ENCODE measurements around the gene CABLES2. TPM values are rescaled to one million over a fixed set of nuclear protein-coding genes. Genes with fewer than 3 reads are reported as not detected.
A peak's percentile ranks its signal among the peaks of the same experiment; 100 is the strongest.

Gene CABLES2
- total RNA-seq, 2 donors from 2014 or later, result 4.5 to 5.6 TPM

DNA sequence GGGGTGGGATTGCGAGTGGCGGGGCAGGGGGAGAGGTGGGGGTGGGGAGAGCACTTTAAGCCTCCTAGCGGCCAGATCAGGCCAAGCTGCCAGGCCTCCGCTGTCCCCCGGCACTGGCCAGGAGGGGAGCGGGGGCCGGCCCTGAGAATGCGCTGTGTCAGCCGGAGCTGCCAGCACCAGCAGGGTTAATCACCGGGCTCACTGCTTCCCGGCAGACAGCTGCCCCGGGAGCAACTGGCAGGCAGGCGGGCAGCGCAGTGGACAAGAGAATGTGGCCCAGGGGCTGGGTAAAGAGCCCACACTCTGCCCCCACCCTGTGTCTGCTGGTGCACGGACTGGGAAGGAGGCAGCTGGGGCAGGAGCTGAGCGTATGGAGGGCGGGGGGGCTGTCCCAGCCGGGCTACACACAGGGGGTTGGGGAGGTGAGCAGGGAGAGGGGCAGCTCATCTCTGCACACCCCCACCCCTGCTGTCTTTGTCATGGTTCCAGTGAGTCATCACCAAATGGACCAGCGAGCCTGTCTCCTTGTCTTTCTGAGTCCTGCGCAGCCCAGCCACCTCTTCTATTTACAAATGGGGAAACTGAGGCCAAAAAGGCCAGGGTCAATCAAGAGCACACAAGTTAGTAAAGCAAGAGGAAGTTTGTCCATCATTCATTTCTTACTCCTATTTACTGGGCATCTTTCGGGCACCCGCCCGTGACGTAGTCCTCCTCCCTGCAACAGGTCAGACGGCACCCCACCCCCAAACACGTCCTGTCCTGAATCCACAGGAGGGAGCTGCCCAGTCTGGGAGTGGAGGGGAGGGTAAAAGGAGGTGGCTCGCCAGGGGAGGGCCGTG is 37.9 kb downstream of the CABLES2 start:
- Mint-ChIP-seq H3K27ac (no peak overlapping the region), H3K27me3 (peaks cover 34% of the 10 kb centered on the region), H3K4me3 (no peak overlapping the region), H3K4me1 (peaks cover 11% of the 10 kb centered on the region), H3K36me3 (ENCODE audit: low read depth) (peaks cover 4% of the 10 kb centered on the region)
- no peak for DNase-seq
- ATAC-seq, result no peak
- no peaks in the 10 kb centered on the region for H3K9me3 ChIP-seq (ENCODE audit: control insufficient read depth, low read length, poor library complexity, severe bottlenecking)

DNA sequence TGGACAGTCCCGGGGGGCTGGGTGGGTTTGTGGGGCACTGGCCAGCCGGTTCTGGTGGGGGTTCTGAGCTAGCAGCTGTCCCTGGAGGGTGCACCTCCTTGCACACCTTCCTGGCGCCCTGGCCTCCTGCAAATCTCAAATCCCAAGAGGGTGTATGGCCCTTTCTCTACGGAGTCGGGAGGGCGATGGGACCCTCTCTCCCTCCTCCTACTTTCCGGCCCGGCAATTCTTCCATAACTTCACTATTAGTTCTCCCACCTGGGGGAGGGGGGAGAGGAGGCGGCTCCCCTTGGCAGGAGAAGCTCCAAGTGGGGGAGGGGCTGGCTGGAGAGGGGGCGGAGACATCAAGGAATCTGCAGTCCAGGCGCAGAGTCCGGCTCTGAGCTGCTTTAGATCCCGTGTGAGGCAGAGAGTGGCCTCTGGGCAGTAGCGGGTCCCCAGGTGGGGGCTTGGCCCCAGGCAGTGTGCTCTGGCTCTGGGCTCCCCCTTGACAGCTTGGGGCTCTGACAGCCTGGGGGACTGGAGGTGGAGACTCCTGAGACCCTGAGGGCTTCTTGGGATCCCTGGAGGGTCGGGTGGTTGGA is 38.6 kb downstream of the CABLES2 start:
- H3K36me3 Mint-ChIP-seq (ENCODE audit: low read depth), result peaks cover 4% of the 10 kb centered on the region
- no peak overlapping the region for H3K27ac Mint-ChIP-seq
- ATAC-seq (no peak), DNase-seq (no peak)
- peaks cover 34% of the 10 kb centered on the region for H3K27me3 Mint-ChIP-seq
- peak overlapping the region; percentile 87 for H3K4me3 Mint-ChIP-seq
- H3K4me1 Mint-ChIP-seq, result peaks cover 11% of the 10 kb centered on the region
- H3K9me3 ChIP-seq (ENCODE audit: control insufficient read depth, low read length, poor library complexity, severe bottlenecking), result no peaks in the 10 kb centered on the region

DNA sequence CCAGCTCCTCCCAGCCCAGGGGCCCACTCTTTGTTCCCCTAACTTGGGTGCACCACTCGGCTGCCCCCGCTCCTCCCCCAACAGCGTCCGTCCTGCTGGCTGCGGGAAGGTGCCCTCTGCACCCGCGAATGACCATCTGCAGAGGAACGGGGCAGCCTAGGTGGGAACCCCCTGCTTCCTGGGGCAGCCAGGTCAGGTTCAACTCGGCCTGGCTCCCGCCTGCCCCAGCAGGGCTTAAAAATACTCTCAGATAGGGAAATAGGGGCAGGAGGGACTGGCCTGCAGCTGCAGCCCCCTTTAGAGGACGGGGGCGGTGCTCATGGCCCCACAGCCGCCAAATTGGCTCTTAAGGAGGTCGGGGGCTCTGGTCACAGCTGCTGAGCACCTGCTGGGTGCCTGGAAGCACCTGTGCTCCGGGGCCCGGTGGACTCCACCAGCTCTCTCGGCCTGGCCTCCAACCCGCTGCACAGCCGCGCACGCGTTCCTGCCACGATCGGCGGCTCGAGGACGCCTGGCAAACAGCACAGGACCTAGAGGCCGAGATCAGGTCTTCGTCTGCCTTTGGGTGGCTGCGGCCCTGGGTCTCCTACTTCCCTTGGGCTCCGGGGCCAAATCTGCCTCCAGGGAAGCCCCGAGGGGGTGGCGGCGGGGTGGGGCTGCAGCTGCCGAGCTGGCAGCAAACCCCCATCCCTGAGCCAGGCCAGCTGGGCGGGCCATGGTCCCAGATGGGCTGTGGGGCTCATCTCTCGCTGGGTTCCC is 39.3 kb downstream of the CABLES2 start:
- ATAC-seq (peak; percentile 24), DNase-seq (no peak)
- Mint-ChIP-seq H3K4me1 (peaks cover 7% of the 10 kb centered on the region), H3K4me3 (peak overlapping the region; percentile 87), H3K27me3 (peaks cover 30% of the 10 kb centered on the region), H3K27ac (no peak overlapping the region), H3K36me3 (ENCODE audit: low read depth) (peaks cover under 1% of the 10 kb centered on the region)
- no peaks in the 10 kb centered on the region for H3K9me3 ChIP-seq (ENCODE audit: control insufficient read depth, low read length, poor library complexity, severe bottlenecking)

DNA sequence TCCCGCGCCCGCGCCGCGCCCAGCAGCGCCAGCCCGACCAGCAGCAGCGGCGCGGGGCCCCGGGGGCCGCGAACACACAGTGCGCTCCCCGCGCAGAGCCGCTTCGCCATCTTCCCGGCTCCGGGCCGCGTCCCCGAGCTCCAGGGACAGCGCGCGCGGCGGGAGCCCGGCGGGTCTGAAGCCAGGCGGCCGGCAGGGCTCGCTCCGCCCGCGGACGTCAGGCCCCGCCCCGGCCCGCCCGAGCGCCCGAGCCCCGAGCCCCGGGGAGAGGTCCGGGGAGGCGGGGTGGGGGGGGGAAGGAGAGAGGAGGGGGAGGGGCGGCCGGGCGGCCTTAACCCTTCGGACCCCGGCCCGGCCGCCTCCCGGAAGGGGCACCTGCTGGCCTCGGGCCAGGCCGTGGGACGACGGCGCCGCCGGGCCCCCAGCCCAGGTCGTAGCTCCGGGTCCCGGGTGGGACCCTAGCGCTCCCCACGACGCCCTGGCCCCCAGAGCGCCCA is 39.9 kb downstream of the CABLES2 start, which contains the start of gene LAMA5:
TSS of gene LAMA5 (minus strand) at position 177 of the 497 bp plus-strand sequence. CDS start at position 110, 67 bp downstream.
- DNase-seq, result no peak
- peak; percentile 34 for ATAC-seq
- H3K4me3 Mint-ChIP-seq, result peak within 1 kb of the TSS; percentile 87

DNA sequence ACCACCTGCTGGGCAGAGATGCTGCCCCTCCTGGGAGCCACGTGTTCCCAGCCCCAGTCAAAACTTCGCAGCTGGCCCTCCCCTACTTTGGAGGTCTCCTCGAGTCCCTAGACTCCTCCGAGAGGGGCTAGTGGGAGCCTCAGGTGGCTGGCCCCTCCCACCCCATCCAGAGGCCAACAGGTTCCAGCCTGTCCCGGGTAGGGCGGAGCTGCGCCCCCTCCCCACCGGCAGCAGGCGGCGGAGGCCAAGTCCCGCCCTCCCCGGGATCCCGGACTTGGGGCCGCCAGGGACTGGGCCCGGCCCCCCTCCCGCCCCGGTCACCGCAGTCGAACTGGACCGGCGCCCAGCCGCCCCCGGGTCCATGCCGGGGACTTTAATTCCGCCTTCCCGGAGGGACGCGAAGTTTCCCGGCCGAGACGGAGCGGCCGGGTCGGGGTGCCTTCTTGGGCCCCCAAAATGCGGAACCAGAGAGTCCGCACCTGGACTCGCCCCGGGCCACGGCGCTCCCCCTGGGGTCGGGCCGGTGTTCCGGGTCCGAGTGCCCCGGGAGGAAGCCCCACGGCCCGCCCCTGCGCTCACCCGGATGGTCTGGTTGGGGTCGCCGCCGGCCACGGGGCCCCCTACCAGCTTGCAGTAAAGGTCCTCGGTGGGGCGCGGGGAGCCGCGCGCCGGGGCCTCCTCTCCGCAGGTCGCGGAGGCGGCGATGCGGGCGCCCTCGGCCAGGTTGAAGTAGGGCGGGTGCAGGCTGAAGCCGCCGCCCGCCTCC is 40.5 kb downstream of the CABLES2 start:
- H3K4me3 Mint-ChIP-seq, result peak overlapping the region; percentile 47
- ATAC-seq, result no peak

More for the DNA sequence above, 39.9 kb downstream of the CABLES2 start, which contains the start of gene LAMA5:
- H3K27me3 Mint-ChIP-seq, result peaks cover 32% of the 10 kb centered on the region
- H3K27ac Mint-ChIP-seq, result no peak within 1 kb of the TSS
- H3K9me3 ChIP-seq (ENCODE audit: control insufficient read depth, low read length, poor library complexity, severe bottlenecking), result no peaks in the 10 kb centered on the region
- peaks cover 6% of the 10 kb centered on the region for H3K4me1 Mint-ChIP-seq
- no peaks in the 10 kb centered on the region for H3K36me3 Mint-ChIP-seq (ENCODE audit: low read depth)

DNA sequence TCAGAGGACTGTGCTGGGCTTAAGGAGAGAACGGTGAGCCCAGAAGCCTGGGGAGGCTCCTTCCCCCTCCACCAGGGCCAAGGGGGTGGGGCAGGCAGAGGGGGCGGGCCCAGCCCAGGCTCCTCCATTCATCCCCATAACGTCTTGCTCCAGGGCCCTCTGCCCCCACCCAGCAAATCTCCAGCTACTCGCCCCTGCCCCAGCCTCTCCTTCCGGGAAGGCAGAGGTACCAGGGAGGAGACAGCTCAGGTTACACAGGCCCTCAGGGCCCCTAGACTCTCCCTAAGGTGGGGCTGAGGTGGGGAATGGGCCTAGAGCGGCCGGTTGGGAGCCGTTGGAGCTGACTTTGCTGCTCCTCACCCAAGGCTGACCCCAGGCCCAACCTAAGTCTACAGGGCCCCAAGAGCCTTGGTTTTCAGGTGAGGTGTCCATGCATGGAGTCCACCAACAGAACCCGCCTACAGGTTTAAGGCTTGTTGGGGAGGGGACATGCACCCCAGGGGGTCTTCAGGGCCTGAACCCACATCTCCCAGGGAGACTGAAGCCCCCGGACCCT is 41.2 kb downstream of the CABLES2 start:
- peak in 1 of 3 donors; percentile 4 for DNase-seq
- Mint-ChIP-seq H3K4me1 (peaks cover 6% of the 10 kb centered on the region), H3K27ac (no peak overlapping the region), H3K27me3 (peaks cover 32% of the 10 kb centered on the region), H3K36me3 (ENCODE audit: low read depth) (no peaks in the 10 kb centered on the region), H3K4me3 (peak overlapping the region; percentile 47)
- ATAC-seq, result no peak
- no peaks in the 10 kb centered on the region for H3K9me3 ChIP-seq (ENCODE audit: control insufficient read depth, low read length, poor library complexity, severe bottlenecking)

More for the DNA sequence above, 40.5 kb downstream of the CABLES2 start:
- DNase-seq, result no peak
- Mint-ChIP-seq H3K4me1 (peaks cover 6% of the 10 kb centered on the region), H3K27me3 (peaks cover 32% of the 10 kb centered on the region), H3K36me3 (ENCODE audit: low read depth) (no peaks in the 10 kb centered on the region), H3K27ac (no peak overlapping the region)
- no peaks in the 10 kb centered on the region for H3K9me3 ChIP-seq (ENCODE audit: control insufficient read depth, low read length, poor library complexity, severe bottlenecking)

DNA sequence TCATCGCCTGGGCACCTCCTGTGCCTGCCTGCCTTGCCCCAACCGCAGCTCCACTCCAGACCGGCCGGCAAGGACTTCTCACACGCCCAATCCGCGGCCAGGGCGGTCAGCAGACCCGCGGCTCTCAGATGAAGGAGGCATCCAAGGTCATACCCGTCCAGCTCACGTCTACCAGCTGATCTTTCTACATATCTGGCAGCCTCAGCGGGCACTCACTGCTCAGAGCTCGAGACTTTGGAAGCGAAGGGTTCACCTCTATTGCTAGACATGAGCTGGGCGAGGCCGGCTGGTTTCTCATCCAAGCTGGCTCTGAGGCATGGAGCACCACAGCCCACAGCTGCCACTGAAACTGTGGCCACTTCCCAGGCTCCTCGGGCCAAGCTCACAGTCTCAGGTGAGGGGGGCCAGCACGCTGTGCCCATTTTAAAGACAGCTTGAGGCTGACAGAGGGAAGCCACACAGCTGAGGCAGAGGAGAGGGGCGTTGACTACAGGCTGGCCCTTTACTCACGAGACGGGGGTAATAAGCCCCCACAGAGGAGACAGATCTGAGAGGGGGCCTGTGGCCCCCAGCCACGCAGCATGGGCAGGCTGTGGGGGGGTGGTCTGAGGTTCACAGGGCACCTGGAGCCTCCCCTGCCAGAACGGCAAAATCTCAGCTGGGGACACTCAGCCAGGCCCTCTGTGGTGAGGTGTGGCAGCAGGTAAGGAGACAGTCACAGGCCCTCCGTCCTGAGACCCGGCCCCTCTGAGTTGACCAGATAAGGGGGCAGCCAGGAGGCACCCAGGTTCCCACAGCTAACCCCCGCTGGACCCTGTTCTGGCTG is 42.0 kb downstream of the CABLES2 start:
- Mint-ChIP-seq H3K27ac (no peak overlapping the region), H3K36me3 (ENCODE audit: low read depth) (no peaks in the 10 kb centered on the region), H3K27me3 (peaks cover 32% of the 10 kb centered on the region), H3K4me3 (peak overlapping the region; percentile 47), H3K4me1 (peaks cover 6% of the 10 kb centered on the region)
- no peak for ATAC-seq
- DNase-seq, result peak in 1 of 3 donors; percentile 6
- no peaks in the 10 kb centered on the region for H3K9me3 ChIP-seq (ENCODE audit: control insufficient read depth, low read length, poor library complexity, severe bottlenecking)

DNA sequence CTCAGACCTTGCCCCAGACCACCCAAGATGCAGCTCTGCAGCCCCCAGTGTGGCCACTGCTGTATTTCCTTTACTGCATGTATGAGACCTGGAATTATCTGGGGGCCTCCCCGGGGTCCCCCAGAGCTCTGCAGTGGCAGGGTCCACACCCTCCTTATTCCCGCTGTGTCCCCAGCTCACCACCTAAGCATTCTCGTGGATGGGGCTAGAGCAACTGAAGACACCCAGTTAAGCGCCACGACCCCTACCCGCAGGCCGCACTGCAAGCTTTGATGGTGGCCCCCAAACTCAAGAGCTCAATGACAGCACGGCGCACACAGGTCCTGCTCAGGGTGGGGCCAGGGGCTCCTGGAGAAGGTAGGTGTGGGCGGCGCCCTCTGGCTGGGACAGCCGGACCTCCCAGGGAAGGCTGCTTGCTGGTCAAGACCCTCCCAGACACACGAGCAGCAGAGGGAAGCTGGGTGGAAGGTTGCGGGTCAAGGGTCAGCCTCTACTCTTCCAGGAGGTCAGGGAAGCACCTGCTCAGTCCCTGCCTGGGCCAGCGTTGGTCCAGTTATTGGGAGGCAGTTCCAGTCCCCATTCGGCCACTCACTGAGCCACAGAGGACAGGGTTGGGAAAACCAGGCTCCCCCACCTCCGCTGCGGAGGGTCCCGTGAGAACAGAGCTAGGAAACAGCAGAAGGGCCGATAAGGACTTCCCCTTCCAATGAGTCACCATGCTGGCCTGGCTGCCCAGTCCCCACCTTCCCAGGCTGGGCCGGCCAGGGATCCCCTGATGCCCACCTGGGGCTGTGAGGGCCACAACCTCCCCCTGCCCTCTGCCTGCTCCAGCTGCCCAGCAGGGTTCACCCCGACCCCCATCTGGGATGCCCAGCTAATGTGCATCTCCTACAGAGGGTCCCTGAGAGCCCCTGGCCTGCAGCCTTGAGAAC is 42.9 kb downstream of the CABLES2 start:
- H3K27ac Mint-ChIP-seq, result no peak overlapping the region
- H3K36me3 Mint-ChIP-seq (ENCODE audit: low read depth), result no peaks in the 10 kb centered on the region
- H3K4me3 Mint-ChIP-seq, result no peak overlapping the region
- no peaks in the 10 kb centered on the region for H3K9me3 ChIP-seq (ENCODE audit: control insufficient read depth, low read length, poor library complexity, severe bottlenecking)
- ATAC-seq, result no peak
- DNase-seq, result peak in 1 of 3 donors; percentile 4
- H3K4me1 Mint-ChIP-seq, result peaks cover 6% of the 10 kb centered on the region
- peaks cover 27% of the 10 kb centered on the region for H3K27me3 Mint-ChIP-seq

DNA sequence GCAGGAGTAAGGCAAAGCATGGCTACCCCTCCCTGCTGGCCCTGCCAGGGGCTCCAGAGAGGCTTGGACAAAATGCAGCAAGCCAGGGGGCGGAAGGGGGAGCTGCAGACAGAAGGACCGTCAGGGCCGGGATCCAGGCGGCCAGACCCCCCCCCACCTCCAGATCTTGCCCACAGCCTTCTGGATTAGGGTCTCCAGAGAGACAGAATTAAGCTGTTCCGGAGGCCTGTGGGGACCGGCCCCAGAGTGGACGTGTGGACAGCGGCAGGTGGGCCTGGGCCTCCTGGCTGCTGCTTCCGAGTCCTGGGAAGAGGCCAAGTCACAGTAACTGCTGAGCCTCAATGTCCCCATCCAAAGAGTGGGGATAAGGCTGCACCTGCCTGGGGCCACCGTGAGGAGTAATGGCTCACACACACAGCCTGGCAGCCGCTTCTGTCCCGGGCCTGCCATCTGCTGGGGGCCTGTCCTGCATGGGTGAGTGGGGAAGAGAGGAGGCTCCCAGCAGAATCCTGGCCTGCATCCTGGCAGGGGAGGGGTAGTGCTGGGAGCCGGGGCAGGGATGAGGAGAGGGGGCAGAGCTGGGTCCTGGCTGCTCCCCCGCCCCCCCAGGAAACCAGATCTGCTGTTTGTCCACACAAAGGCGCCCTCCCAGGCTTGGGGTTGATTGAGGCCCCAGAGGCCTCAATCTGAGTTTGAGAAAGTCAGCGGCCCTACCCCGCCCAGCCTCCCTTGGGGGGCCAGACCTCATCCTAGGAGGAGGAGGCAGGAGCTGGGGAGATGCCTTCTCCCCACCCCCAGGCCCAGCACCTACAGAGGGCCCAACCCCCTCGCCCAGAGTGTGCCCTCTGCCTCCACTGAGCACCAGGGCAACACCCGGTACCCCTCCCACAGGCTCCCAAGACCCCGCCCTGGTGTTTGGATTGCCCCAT is 43.8 kb downstream of the CABLES2 start:
- H3K9me3 ChIP-seq (ENCODE audit: control insufficient read depth, low read length, poor library complexity, severe bottlenecking), result no peaks in the 10 kb centered on the region
- peaks cover 4% of the 10 kb centered on the region for H3K4me1 Mint-ChIP-seq
- H3K4me3 Mint-ChIP-seq, result no peak overlapping the region
- H3K27me3 Mint-ChIP-seq, result peaks cover 26% of the 10 kb centered on the region
- DNase-seq (peak in 1 of 3 donors; percentile 6), ATAC-seq (no peak)
- H3K27ac Mint-ChIP-seq, result no peak overlapping the region
- no peaks in the 10 kb centered on the region for H3K36me3 Mint-ChIP-seq (ENCODE audit: low read depth)

DNA sequence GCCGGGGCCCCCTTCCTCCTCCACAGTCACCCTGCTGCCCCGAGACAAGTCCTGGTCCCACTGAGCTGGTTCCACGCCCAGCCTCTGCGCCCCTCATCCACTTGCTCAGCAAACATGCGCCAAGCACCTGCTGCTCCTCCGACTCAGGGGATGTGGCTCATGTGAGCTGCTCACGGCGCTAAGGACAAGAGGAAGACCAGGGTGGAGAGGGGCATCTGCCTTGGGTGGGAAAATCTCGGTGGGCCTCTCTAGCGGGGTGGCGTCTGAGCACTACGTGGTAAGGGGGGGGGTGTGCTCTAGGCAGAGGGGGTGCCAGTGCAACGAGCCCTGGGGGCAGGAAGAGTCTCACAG is 44.5 kb downstream of the CABLES2 start:
- no peaks in the 10 kb centered on the region for H3K9me3 ChIP-seq (ENCODE audit: control insufficient read depth, low read length, poor library complexity, severe bottlenecking)
- Mint-ChIP-seq H3K27me3 (peaks cover 22% of the 10 kb centered on the region), H3K27ac (no peak overlapping the region), H3K36me3 (ENCODE audit: low read depth) (no peaks in the 10 kb centered on the region), H3K4me1 (peaks cover under 1% of the 10 kb centered on the region), H3K4me3 (no peak overlapping the region)
- ATAC-seq, result no peak
- DNase-seq, result no peak
